ENCODE results near the gene TAPBPL.

DNA sequence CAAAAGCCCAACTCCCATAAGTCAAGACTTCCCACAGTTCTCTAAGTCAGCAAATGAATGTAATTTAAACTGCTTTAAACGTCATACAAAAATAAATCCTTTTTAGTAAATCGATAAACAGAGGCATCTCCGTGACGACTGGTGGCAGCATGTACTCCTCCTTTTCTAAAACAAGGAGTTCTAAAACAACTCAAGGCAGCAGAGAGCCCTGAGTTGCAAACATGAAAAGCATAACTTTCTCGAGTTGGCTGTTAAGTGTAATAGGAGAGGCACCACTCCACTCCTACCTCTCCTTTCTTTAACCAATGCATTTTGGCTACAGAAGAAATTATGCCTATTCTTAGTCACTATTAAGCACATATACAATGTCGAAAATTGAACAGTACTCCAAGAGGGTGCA is 45.9 kb upstream of the TAPBPL start:
- TF ChIP-seq, protein P1, sequence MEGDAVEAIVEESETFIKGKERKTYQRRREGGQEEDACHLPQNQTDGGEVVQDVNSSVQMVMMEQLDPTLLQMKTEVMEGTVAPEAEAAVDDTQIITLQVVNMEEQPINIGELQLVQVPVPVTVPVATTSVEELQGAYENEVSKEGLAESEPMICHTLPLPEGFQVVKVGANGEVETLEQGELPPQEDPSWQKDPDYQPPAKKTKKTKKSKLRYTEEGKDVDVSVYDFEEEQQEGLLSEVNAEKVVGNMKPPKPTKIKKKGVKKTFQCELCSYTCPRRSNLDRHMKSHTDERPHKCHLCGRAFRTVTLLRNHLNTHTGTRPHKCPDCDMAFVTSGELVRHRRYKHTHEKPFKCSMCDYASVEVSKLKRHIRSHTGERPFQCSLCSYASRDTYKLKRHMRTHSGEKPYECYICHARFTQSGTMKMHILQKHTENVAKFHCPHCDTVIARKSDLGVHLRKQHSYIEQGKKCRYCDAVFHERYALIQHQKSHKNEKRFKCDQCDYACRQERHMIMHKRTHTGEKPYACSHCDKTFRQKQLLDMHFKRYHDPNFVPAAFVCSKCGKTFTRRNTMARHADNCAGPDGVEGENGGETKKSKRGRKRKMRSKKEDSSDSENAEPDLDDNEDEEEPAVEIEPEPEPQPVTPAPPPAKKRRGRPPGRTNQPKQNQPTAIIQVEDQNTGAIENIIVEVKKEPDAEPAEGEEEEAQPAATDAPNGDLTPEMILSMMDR (IDR thresholded peaks at IDR 0.05), result no peak
- TF ChIP-seq POLR2A (IDR thresholded peaks at IDR 0.05), result no peak
- no peak for TF ChIP-seq POLR2AphosphoS5 (IDR thresholded peaks at IDR 0.05)

Data from sigmoid colon (tissue), 4 donors.